PC-3 (cell line): ENCODE measurements around the gene ABLIM3. TPM values are rescaled to one million over a fixed set of nuclear protein-coding genes. Genes with fewer than 3 reads are reported as not detected.

Experiments used
- ATAC-seq: fragments of 200-7000 bp; cut with Tn5 transposase; 2 replicates; pipeline ENCODE4 v1.9.1; 2020; ENCODE audit warnings: mild to moderate bottlenecking, moderate library complexity
- BruUV-seq: library from RNA; stranded (reverse); fragments of 400-500 nt; replicated peaks from 2 replicates; lab custom pipeline; 2021; lab: Mats Ljungman, UMichigan
- CTCF ChIA-PET: fragments of 300-600 bp; sonication (Branson Sonifier 250); formaldehyde crosslinking; loops from one replicate; lab custom pipeline; 2022; ENCODE audit warnings: antibody characterized with exemption; lab: Charles Lee
- POLR2A ChIA-PET: fragments of 300-600 bp; sonication (Branson Sonifier 250); formaldehyde crosslinking; loops from one replicate; lab custom pipeline; 2022; ENCODE audit warnings: antibody characterized with exemption; ENCODE audit not compliant: unreplicated experiment; lab: Charles Lee
- DNase-seq: peaks from one replicate; pipeline ENCODE4 v3.0.0-alpha.2; 2015
- H2AFZ ChIP-seq: fragments of 300-600 bp; sonication (generic); 2 replicates; pipeline ENCODE4 v1.6.0; 2016; ENCODE audit warnings: antibody characterized with exemption, low read length
- H3F3A ChIP-seq: fragments of 300-600 bp; sonication (generic); one replicate; pipeline ENCODE4 v1.6.0; 2017; ENCODE audit warnings: antibody characterized with exemption, low read length, control low read depth, mild to moderate bottlenecking; ENCODE audit not compliant: unreplicated experiment
- H3K27ac ChIP-seq: fragments of 300-600 bp; sonication (generic); 2 replicates; pipeline ENCODE4 v1.5.1; 2016; ENCODE audit warnings: mild to moderate bottlenecking, low read length
- H3K27me3 ChIP-seq: fragments of 300-600 bp; sonication (generic); 2 replicates; pipeline ENCODE4 v1.6.1; 2016; ENCODE audit warnings: low read length, mixed read lengths
- H3K36me3 ChIP-seq: fragments of 300-600 bp; sonication (generic); 2 replicates; pipeline ENCODE4 v1.6.1; 2016; ENCODE audit warnings: low read depth, mixed run types, low read length, mixed read lengths
- H3K4me1 ChIP-seq: fragments of 300-600 bp; sonication (generic); 2 replicates; pipeline ENCODE4 v1.5.1; 2016; ENCODE audit warnings: low read length; ENCODE audit not compliant: insufficient read depth
- H3K4me2 ChIP-seq: fragments of 300-600 bp; sonication (generic); 2 replicates; pipeline ENCODE4 v1.6.0; 2016; ENCODE audit warnings: low read length
- H3K4me3 ChIP-seq: fragments of 300-600 bp; sonication (generic); 2 replicates; pipeline ENCODE4 v1.5.1; 2016; ENCODE audit warnings: mild to moderate bottlenecking, low read length, mixed read lengths
- H3K79me2 ChIP-seq: fragments of 300-600 bp; sonication (generic); 2 replicates; pipeline ENCODE4 v1.6.1; 2017; ENCODE audit warnings: low read length, mixed read lengths
- H3K9ac ChIP-seq: fragments of 300-600 bp; sonication (generic); 2 replicates; pipeline ENCODE4 v1.6.0; 2016; ENCODE audit warnings: mild to moderate bottlenecking, low read length
- H3K9me2 ChIP-seq: fragments of 300-600 bp; sonication (generic); replicated peaks from 2 replicates; pipeline ENCODE4 v1.6.1; 2016; ENCODE audit warnings: mixed run types, low read length, mixed read lengths
- H3K9me3 ChIP-seq: fragments of 300-600 bp; sonication (generic); 2 replicates; pipeline ENCODE4 v1.6.1; 2016; ENCODE audit warnings: low read length, mixed read lengths
- H4K20me1 ChIP-seq: fragments of 300-600 bp; sonication (generic); 2 replicates; pipeline ENCODE4 v1.6.1; 2016; ENCODE audit warnings: low read length, mixed read lengths
- EZH2 ChIP-seq: fragments of 300-600 bp; sonication (generic); IDR thresholded peaks from one replicate; pipeline ENCODE4 v1.6.1; 2017; ENCODE audit warnings: antibody characterized with exemption, mild to moderate bottlenecking, low read length; ENCODE audit not compliant: unreplicated experiment
- EZH2phosphoT487 ChIP-seq: fragments of 300-600 bp; sonication (generic); IDR thresholded peaks from 2 replicates; pipeline ENCODE4 v1.6.1; 2018; ENCODE audit warnings: mild to moderate bottlenecking, antibody characterized with exemption, low read length, borderline replicate concordance
- intact Hi-C: fragments of 100-400 bp; cut with micrococcal nuclease; formaldehyde crosslinking; loops from 2 replicates; pipeline ENCODE4 v1.9.0; 2023
- total RNA-seq: library from RNA; depleted of rRNA; stranded (reverse); fragments of >200 nt; gene quantifications from 2 replicates; pipeline ENCODE4 v1.2.3, GENCODE V29; 2014
- TF ChIP-seq, protein P1 (sequence below): fragments of 300-600 bp; sonication (generic); conservative IDR thresholded peaks from 2 replicates; pipeline ENCODE4 v1.5.1; 2017; ENCODE audit warnings: antibody characterized with exemption, low read depth, mild to moderate bottlenecking, low read length

Gene ABLIM3
- total RNA-seq, 1 experiment from 2014 or later, result 43.6 TPM

DNA sequence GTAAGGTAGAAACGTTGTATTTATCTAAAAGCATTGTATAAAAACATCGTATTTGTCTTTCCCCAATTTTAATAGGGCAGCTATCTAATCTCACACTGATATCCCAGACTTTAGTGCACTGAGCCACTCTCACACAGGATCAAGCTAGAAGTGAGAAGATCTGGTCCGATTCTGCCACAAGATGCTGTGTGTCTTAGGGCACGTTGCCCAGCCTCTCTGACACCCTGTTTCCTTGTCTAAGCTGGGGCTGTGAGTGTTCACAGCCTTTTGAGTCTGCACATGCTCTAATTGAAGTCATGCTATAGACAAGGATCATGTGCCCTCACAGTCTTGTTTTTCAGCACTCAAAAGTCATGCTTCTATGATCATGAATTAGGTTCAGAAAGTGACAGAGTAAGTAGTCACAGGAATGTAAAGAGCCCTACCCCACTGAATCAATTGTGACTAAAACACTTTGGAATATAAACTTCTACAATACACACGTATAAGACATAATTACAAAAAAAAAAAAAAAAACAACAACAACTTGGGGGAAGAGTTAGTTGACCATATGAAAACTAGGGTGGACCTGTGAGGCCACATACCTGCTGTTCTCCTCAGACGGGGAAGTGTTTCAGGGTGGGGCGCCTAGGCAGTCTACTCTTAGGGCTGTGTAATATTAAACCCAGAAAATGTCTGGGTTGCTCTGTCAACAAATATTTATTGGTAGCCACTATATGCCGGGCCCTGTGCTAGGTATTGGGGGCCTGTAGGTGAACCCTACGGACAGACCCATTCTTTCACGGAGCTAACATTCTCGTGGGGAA lies 893 bp upstream of the ABLIM3 start:
- BruUV-seq, result no TSS peak
- Histone ChIP-seq H3K4me3 (no peak overlapping the region), H3K4me2 (peak overlapping the region; percentile 3), H3F3A (peaks cover 11% of the 10 kb centered on the region), H3K9me3 (no peaks in the 10 kb centered on the region), H3K27me3 (no peaks in the 10 kb centered on the region), H2AFZ (peak overlapping the region; percentile 86), H4K20me1 (no peaks in the 10 kb centered on the region), H3K36me3 (no peaks in the 10 kb centered on the region), H3K79me2 (peaks cover 38% of the 10 kb centered on the region), H3K27ac (peak overlapping the region; percentile 75), H3K9ac (peak overlapping the region; percentile 71), H3K9me2 (no peaks in the 10 kb centered on the region), H3K4me1 (peaks cover 59% of the 10 kb centered on the region)
- TF ChIP-seq EZH2phosphoT487, result no peak
- TF ChIP-seq, protein P1, sequence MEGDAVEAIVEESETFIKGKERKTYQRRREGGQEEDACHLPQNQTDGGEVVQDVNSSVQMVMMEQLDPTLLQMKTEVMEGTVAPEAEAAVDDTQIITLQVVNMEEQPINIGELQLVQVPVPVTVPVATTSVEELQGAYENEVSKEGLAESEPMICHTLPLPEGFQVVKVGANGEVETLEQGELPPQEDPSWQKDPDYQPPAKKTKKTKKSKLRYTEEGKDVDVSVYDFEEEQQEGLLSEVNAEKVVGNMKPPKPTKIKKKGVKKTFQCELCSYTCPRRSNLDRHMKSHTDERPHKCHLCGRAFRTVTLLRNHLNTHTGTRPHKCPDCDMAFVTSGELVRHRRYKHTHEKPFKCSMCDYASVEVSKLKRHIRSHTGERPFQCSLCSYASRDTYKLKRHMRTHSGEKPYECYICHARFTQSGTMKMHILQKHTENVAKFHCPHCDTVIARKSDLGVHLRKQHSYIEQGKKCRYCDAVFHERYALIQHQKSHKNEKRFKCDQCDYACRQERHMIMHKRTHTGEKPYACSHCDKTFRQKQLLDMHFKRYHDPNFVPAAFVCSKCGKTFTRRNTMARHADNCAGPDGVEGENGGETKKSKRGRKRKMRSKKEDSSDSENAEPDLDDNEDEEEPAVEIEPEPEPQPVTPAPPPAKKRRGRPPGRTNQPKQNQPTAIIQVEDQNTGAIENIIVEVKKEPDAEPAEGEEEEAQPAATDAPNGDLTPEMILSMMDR, result no peak
- no peak for TF ChIP-seq EZH2
- intact Hi-C loops, result loop anchor here (1.0 to 5.0 kb wide), 5 partner anchors 10 to 207 kb away; partner anchors contain the start of gene GRPEL2
- peak; percentile 88 for DNase-seq
- peak; percentile 5 for ATAC-seq
- CTCF ChIA-PET, result interaction anchor here (0.9 to 3.7 kb wide), 3 partner anchors 10 to 88 kb away, joined by 3 to 36 read pairs (median 8); no protein-coding TSS in a partner anchor
- POLR2A ChIA-PET, result no interaction called here

DNA sequence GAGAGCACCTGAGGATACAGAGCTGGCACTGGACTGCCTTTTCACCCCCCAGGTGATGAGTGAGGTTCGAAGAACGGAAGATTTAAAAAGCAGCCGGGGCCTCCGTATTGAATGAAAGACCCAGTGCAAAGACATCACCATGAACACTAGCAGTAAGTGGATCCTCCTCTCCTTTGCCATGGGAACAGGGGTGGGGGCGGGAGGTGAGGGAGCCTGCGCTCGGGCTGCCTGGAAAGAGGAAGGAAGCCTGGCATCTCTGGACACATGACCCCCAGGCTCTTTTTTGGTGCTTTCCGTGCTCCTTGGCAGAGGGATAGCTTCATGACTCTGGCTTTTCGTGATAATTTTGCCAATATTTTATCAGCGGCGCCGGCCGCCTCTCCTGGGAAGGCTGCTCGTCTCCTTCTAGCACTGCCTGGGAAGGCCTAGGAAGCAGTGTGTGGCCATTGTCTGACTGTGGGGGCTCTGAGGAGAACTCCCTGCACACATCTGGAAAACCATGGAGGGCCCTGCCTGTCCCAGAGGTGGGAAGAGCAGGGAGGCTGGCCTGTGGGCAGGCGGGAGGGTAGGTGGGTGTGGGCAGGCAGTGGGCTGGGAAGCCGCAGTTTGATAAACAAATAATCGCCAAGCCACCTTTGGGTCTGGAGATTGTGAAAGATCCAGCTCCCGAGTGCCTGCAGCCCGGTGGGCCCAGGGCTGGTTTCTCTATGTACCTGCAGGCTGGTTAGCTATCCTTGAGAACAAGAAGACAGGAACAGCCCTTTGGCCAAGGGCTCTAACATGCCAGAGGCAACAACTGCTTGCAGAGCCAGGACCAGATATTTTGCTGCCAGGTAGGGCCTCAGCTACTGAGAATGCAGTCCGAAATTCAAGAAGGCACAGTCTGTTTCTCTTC lies 911 bp downstream of the ABLIM3 start:
- Histone ChIP-seq H3K4me1 (peaks cover 41% of the 10 kb centered on the region), H3K9me2 (no peaks in the 10 kb centered on the region), H4K20me1 (no peaks in the 10 kb centered on the region), H3K4me2 (peak overlapping the region; percentile 87), H3K27ac (peak overlapping the region; percentile 75), H2AFZ (peak overlapping the region; percentile 86), H3K9ac (peak overlapping the region; percentile 71), H3K79me2 (peaks cover 56% of the 10 kb centered on the region), H3K9me3 (no peaks in the 10 kb centered on the region), H3K27me3 (no peaks in the 10 kb centered on the region), H3K4me3 (peak overlapping the region; percentile 79), H3F3A (peaks cover 5% of the 10 kb centered on the region), H3K36me3 (0 out of 2 replicates have a peak, but pooled peaks cover 3% of the 10 kb centered on the region)
- ATAC-seq, result peak; percentile 52
- intact Hi-C loops, result loop anchor here (1.0 to 5.0 kb wide), 7 partner anchors 8 to 205 kb away; partner anchors contain the start of gene GRPEL2
- TF ChIP-seq, protein P1, result no peak
- no peak for TF ChIP-seq EZH2
- TF ChIP-seq EZH2phosphoT487, result no peak
- CTCF ChIA-PET, result interaction anchor here (0.6 to 3.7 kb wide), 15 partner anchors 8 to 401 kb away, joined by 3 to 36 read pairs (median 3); no protein-coding TSS in a partner anchor
- TSS peak; percentile 58 for BruUV-seq
- POLR2A ChIA-PET, result interaction anchor here (0.6 kb wide), 1 partner anchor 590 kb away, joined by 3 read pairs; no protein-coding TSS in a partner anchor
- DNase-seq, result peak; percentile 57
